Measurements from ENCODE around the gene RALGAPA2.

- TF ChIP-seq POLR2A (IDR thresholded peaks at IDR 0.05) = no peak
- TF ChIP-seq CTCF (IDR thresholded peaks at IDR 0.05) = no peak
- no peak for TF ChIP-seq POLR2AphosphoS5 (IDR thresholded peaks at IDR 0.05)
- no peak for TF ChIP-seq EP300 (IDR thresholded peaks at IDR 0.05)
Measured at GRCh38 chr20:20734475-20734948, 22.1 kb upstream of the RALGAPA2 start.
